NB4 (cell line): ENCODE measurements around the gene WBP1.

ENCODE experiments used
- CTCF ChIP-seq: IDR thresholded peaks from one replicate; pipeline ENCODE4 v1.5.1; 2012; ENCODE audit warnings: low read depth, low read length
- MAX ChIP-seq: IDR thresholded peaks from 2 replicates; pipeline ENCODE4 v1.6.1; 2011; ENCODE audit warnings: low read depth, low read length
- MYC ChIP-seq: IDR thresholded peaks from 2 replicates; pipeline ENCODE4 v1.6.1; 2011; ENCODE audit warnings: low read depth, low read length
- POLR2A ChIP-seq: IDR thresholded peaks from 2 replicates; pipeline ENCODE4 v1.6.1; 2011; ENCODE audit warnings: mild to moderate bottlenecking; ENCODE audit not compliant: insufficient read length; ENCODE audit errors: extremely low read depth

GRCh38 chr2:74439373-74439772 lies 18.9 kb upstream of the WBP1 start:
- TF ChIP-seq POLR2A, result no peak
- TF ChIP-seq CTCF, result no peak
- TF ChIP-seq MAX, result no peak
- TF ChIP-seq MYC, result no peak
